ENCODE data around the gene MRRF.
A peak's percentile ranks its signal among the peaks of the same experiment; 100 is the strongest.

MRRF gene

GRCh38 chr9:122372856-122373845 is 108.5 kb downstream of the MRRF start:
- no peak overlapping the region for H4K91ac ChIP-seq (ENCODE audit: low read depth, low read length)
- H3K36me3 ChIP-seq (ENCODE audit: control insufficient read depth in 1 of 2, insufficient read depth in 2 of 2, low read length in 2 of 2): no peaks in the 10 kb centered on the region
- no peak overlapping the region for H2AK5ac ChIP-seq (ENCODE audit: low read length)
- no peaks in the 10 kb centered on the region for H3K79me2 ChIP-seq (ENCODE audit: control insufficient read depth, insufficient read depth, low read length, poor library complexity)
- H3K27ac ChIP-seq (ENCODE audit: low read depth, low read length): no peak overlapping the region
- peaks cover 4% of the 10 kb centered on the region for H3K9me3 ChIP-seq (ENCODE audit: insufficient read depth, low read depth, low read length)
- no peaks in the 10 kb centered on the region for H3K79me1 ChIP-seq (ENCODE audit: low read length)
- peak overlapping the region; percentile 10 for H3K4me3 ChIP-seq (ENCODE audit: low read depth, low read length)
- H3K4me1 ChIP-seq (ENCODE audit: control insufficient read depth in 1 of 2, insufficient read depth in 2 of 2, low read length in 2 of 2): peaks cover 0 to 4% of the 10 kb centered on the region in 2 experiments
- no peak overlapping the region for H3K9ac ChIP-seq (ENCODE audit: low read length)
- no peak overlapping the region for H4K8ac ChIP-seq (ENCODE audit: low read depth, low read length)
- H3K18ac ChIP-seq (ENCODE audit: low read length): no peak overlapping the region
- H3K14ac ChIP-seq (ENCODE audit: low read length): no peak overlapping the region
- no peak overlapping the region for H3K4me2 ChIP-seq (ENCODE audit: low read length)
- no peak overlapping the region for H2BK5ac ChIP-seq (ENCODE audit: low read depth, low read length, poor library complexity)
- no CpG with 5 or more reads among the region's 19 CpGs for WGBS (ENCODE audit: extremely low coverage, insufficient coverage, insufficient read length)
- no peak overlapping the region for H3K4ac ChIP-seq (ENCODE audit: low read depth, low read length)
- H2AFZ ChIP-seq (ENCODE audit: insufficient read depth, low read length, poor library complexity): no peak overlapping the region
- H3K23ac ChIP-seq (ENCODE audit: low read length): no peak overlapping the region
- H2BK120ac ChIP-seq (ENCODE audit: insufficient read depth, low read length, poor library complexity): no peak overlapping the region
- H4K12ac ChIP-seq (ENCODE audit: low read depth, low read length): no peak overlapping the region
- DNase-seq: no peak
- H2BK12ac ChIP-seq (ENCODE audit: low read length): no peak overlapping the region
- H3K27me3 ChIP-seq (ENCODE audit: insufficient read depth, low read length): peaks cover 23% of the 10 kb centered on the region

DNA sequence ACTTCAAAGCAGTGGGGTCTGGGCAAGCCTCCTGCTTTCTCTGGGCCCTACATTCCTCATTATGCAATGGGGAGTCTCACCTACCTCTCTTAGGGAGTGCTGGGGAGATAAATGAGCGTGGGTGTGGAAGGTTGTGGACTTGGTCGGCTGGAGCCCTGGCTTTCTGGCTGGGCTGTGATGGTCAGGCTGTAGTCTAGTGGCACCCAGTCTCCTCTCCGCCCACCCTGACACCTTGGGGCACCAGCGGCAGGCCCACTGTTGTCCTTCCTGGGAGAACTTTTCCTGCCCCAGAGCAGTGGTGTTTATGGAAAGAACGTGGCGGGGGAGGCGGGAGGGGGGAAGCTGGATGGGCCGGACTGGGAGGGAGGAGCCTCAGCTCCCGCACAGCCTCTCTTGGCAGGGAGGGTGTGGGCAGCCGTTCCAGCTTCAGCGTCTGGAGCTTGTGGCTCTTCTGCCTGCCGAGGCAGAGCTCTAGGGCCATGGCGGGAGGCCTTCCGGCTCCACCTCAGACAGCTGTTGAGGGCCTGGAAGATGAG is 110.3 kb downstream of the MRRF start:
- H2BK12ac ChIP-seq (ENCODE audit: low read length): no peak overlapping the region
- no peaks in the 10 kb centered on the region for H3K79me1 ChIP-seq (ENCODE audit: low read length)
- WGBS (ENCODE audit: extremely low coverage, insufficient coverage, insufficient read length): no CpG with 5 or more reads among the region's 14 CpGs
- H2AFZ ChIP-seq (ENCODE audit: insufficient read depth, low read length, poor library complexity): no peak overlapping the region
- DNase-seq: peak in 1 of 2 donors; percentile 11
- H3K27me3 ChIP-seq (ENCODE audit: insufficient read depth, low read length): peaks cover 23% of the 10 kb centered on the region
- no peak overlapping the region for H3K18ac ChIP-seq (ENCODE audit: low read length)
- H3K4me2 ChIP-seq (ENCODE audit: low read length): no peak overlapping the region
- H3K14ac ChIP-seq (ENCODE audit: low read length): no peak overlapping the region
- H2BK5ac ChIP-seq (ENCODE audit: low read depth, low read length, poor library complexity): no peak overlapping the region
- H2BK120ac ChIP-seq (ENCODE audit: insufficient read depth, low read length, poor library complexity): no peak overlapping the region
- H3K9me3 ChIP-seq (ENCODE audit: insufficient read depth, low read depth, low read length): peaks cover under 1% of the 10 kb centered on the region
- no peak overlapping the region for H4K12ac ChIP-seq (ENCODE audit: low read depth, low read length)
- no peak overlapping the region for H3K27ac ChIP-seq (ENCODE audit: low read depth, low read length)
- H3K9ac ChIP-seq (ENCODE audit: low read length): no peak overlapping the region
- H3K4ac ChIP-seq (ENCODE audit: low read depth, low read length): no peak overlapping the region
- H2AK5ac ChIP-seq (ENCODE audit: low read length): no peak overlapping the region
- no peak overlapping the region for H4K91ac ChIP-seq (ENCODE audit: low read depth, low read length)
- H3K4me3 ChIP-seq (ENCODE audit: low read depth, low read length): no peak overlapping the region
- no peaks in the 10 kb centered on the region for H3K79me2 ChIP-seq (ENCODE audit: control insufficient read depth, insufficient read depth, low read length, poor library complexity)
- peaks cover 0 to 4% of the 10 kb centered on the region in 2 experiments for H3K4me1 ChIP-seq (ENCODE audit: control insufficient read depth in 1 of 2, insufficient read depth in 2 of 2, low read length in 2 of 2)
- H3K23ac ChIP-seq (ENCODE audit: low read length): no peak overlapping the region
- no peaks in the 10 kb centered on the region for H3K36me3 ChIP-seq (ENCODE audit: control insufficient read depth in 1 of 2, insufficient read depth in 2 of 2, low read length in 2 of 2)
- H4K8ac ChIP-seq (ENCODE audit: low read depth, low read length): no peak overlapping the region

DNA sequence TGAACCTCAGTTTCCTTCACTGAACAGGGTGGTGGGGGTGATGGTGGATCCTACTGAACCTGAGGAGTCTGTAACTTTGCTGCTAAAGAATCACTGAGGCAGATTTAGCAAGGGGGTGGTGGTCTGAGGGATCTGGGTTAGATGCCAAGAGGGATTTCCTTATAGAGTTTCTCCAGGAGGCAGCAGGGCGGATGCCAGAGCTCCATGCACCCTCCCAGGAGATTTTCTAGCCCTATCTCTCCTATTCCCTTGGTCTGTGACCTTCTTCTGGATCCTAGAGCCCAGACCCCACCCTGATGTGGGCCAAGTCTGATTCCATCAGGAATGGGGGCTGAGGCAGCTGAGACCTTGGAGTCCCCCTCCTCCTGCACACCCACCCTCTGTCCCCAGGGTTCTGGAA is 112.1 kb downstream of the MRRF start:
- Histone ChIP-seq H3K36me3 (ENCODE audit: control insufficient read depth in 1 of 2, insufficient read depth in 2 of 2, low read length in 2 of 2) (no peaks in the 10 kb centered on the region), H3K79me1 (ENCODE audit: low read length) (no peaks in the 10 kb centered on the region), H4K12ac (ENCODE audit: low read depth, low read length) (no peak overlapping the region), H3K4ac (ENCODE audit: low read depth, low read length) (no peak overlapping the region), H3K9ac (ENCODE audit: low read length) (no peak overlapping the region), H3K27ac (ENCODE audit: low read depth, low read length) (no peak overlapping the region), H3K4me1 (ENCODE audit: control insufficient read depth in 1 of 2, insufficient read depth in 2 of 2, low read length in 2 of 2) (peaks cover 0 to 4% of the 10 kb centered on the region in 2 experiments), H3K18ac (ENCODE audit: low read length) (no peak overlapping the region), H3K4me2 (ENCODE audit: low read length) (no peak overlapping the region), H2AK5ac (ENCODE audit: low read length) (no peak overlapping the region), H3K79me2 (ENCODE audit: control insufficient read depth, insufficient read depth, low read length, poor library complexity) (no peaks in the 10 kb centered on the region), H3K14ac (ENCODE audit: low read length) (no peak overlapping the region), H4K8ac (ENCODE audit: low read depth, low read length) (no peak overlapping the region), H3K4me3 (ENCODE audit: low read depth, low read length) (no peak overlapping the region), H2BK5ac (ENCODE audit: low read depth, low read length, poor library complexity) (no peak overlapping the region), H4K91ac (ENCODE audit: low read depth, low read length) (no peak overlapping the region), H2AFZ (ENCODE audit: insufficient read depth, low read length, poor library complexity) (no peak overlapping the region), H2BK12ac (ENCODE audit: low read length) (no peak overlapping the region), H3K23ac (ENCODE audit: low read length) (no peak overlapping the region), H2BK120ac (ENCODE audit: insufficient read depth, low read length, poor library complexity) (no peak overlapping the region), H3K27me3 (ENCODE audit: insufficient read depth, low read length) (peaks cover 6% of the 10 kb centered on the region), H3K9me3 (ENCODE audit: insufficient read depth, low read depth, low read length) (peaks cover 3% of the 10 kb centered on the region)
- no peak for DNase-seq
- no CpG with 5 or more reads among the region's 1 CpG for WGBS (ENCODE audit: extremely low coverage, insufficient coverage, insufficient read length)

- Histone ChIP-seq H3K27me3 (ENCODE audit: insufficient read depth, low read length) (no peaks in the 10 kb centered on the region), H3K4ac (ENCODE audit: low read depth, low read length) (no peak overlapping the region), H3K4me2 (ENCODE audit: low read length) (no peak overlapping the region), H3K9ac (ENCODE audit: low read length) (no peak overlapping the region), H3K23ac (ENCODE audit: low read length) (no peak overlapping the region), H4K12ac (ENCODE audit: low read depth, low read length) (no peak overlapping the region), H2AFZ (ENCODE audit: insufficient read depth, low read length, poor library complexity) (no peak overlapping the region), H3K79me2 (ENCODE audit: control insufficient read depth, insufficient read depth, low read length, poor library complexity) (no peaks in the 10 kb centered on the region), H3K27ac (ENCODE audit: low read depth, low read length) (no peak overlapping the region), H3K4me1 (ENCODE audit: control insufficient read depth in 1 of 2, insufficient read depth in 2 of 2, low read length in 2 of 2) (peaks cover 0 to 4% of the 10 kb centered on the region in 2 experiments), H2BK12ac (ENCODE audit: low read length) (no peak overlapping the region), H3K79me1 (ENCODE audit: low read length) (no peaks in the 10 kb centered on the region), H3K18ac (ENCODE audit: low read length) (no peak overlapping the region), H3K14ac (ENCODE audit: low read length) (no peak overlapping the region), H4K91ac (ENCODE audit: low read depth, low read length) (no peak overlapping the region), H3K4me3 (ENCODE audit: low read depth, low read length) (no peak overlapping the region), H2BK120ac (ENCODE audit: insufficient read depth, low read length, poor library complexity) (no peak overlapping the region), H2AK5ac (ENCODE audit: low read length) (no peak overlapping the region), H3K9me3 (ENCODE audit: insufficient read depth, low read depth, low read length) (peaks cover 3% of the 10 kb centered on the region), H4K8ac (ENCODE audit: low read depth, low read length) (no peak overlapping the region), H2BK5ac (ENCODE audit: low read depth, low read length, poor library complexity) (no peak overlapping the region), H3K36me3 (ENCODE audit: control insufficient read depth in 1 of 2, insufficient read depth in 2 of 2, low read length in 2 of 2) (no peaks in the 10 kb centered on the region)
- no CpG with 5 or more reads among the region's 24 CpGs for WGBS (ENCODE audit: extremely low coverage, insufficient coverage, insufficient read length)
- DNase-seq: no peak
Observed at GRCh38 chr9:122377241-122378164, 112.8 kb downstream of the MRRF start.

All from trophoblast cell (in vitro differentiated cells and primary cell).